GM21515 (cell line): ENCODE measurements around the gene SLC1A3.

Experiments used
- ATAC-seq: cut with Tn5 transposase; IDR thresholded peaks from one replicate; pipeline ENCODE4 v1.9.1; 2021; ENCODE audit not compliant: unreplicated experiment

SLC1A3 gene

DNA sequence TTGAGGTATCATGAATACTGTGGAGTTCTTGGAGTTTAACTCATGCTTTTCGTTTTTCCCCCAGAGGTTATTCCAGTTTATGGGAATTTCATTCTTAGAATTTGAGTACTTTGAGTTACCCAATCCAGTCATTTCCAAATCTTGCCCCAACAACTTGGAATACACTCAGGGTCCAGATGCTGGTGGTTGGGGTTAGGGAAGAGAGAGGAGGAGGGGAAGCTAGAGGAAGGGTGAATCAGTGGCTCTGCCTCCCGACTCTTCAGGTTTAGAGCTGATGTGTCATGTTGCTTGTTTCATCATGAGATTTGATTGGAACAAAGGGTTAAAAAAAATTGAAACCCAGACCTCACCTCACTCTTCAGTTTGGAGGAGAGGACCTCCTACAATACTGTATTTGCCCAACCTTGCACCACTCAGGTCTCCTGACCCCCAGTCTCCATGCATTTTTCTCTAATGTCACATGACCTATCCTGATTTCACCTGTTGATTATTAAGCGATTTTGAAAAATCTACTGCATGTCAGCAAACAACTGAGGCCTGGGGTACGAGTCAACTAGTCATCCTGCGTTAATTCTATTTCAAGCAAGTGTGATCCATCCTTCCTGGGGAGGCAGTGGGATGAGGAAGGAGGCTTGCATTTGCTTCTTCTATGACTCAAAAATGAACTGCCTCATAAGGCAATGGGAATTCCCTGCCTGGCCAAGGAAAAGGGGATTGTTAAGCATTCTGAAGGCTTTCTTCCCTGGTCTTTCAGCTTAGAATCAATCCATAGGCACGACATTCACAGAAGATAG, 6.2 kb upstream of the SLC1A3 start:
- no peak for ATAC-seq

DNA sequence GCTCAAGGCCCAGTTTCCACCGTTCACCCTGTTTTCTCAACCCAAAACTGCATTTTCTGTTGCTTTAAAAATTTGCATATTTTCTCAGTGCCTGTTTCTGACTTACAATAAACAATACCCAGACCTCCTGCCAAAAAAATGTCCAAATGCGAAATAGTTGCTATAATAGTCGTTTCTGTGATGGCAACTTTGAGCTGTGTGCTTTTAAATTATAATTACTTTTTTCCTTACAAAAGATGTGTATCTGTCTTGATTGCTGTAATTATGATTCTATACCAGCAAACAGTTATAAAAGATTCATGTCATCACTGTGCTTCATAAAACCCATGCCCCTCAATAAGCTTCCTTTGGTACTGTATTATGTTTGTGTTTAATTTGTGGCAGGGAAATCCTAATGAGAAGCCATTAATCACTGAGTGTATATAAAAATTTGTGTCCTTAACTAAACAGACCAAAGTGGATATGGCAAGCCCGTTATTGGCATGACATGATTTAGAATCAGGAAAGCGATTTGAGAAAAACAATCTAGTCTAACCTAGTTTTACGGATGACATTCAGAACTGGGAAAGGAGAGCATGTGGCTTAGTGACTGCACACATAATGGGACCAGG, 5.4 kb upstream of the SLC1A3 start:
- ATAC-seq, result no peak

DNA sequence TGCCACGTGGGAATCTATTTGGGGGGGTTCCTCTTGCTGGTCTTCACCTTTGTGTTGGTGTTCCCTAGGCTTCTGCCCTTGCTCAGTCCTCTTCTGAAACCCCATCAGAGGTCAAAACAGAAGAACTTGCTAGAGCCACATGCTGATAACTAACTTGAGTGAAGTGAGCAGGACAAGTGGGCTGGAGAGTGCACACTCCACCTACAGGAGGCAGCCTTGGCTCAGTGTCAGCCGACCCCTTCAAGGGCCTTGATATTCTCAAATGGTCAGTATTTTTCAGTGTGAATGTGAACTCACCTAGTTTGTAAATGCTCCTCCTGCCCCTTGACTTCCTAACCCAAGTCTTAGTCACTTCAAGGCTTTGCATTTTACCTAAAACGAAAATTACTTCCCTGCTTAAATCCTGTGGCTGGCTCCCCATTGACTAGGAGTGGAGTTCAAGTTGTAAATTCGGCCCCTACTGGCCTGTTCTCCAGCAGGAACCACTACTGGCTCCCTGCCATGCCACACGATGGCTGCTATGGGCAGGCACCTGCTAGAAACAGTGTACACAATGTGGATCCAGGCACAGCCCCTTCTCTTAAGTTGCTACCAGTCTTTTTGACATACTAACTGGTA, 3.6 kb upstream of the SLC1A3 start:
- ATAC-seq, result no peak

DNA sequence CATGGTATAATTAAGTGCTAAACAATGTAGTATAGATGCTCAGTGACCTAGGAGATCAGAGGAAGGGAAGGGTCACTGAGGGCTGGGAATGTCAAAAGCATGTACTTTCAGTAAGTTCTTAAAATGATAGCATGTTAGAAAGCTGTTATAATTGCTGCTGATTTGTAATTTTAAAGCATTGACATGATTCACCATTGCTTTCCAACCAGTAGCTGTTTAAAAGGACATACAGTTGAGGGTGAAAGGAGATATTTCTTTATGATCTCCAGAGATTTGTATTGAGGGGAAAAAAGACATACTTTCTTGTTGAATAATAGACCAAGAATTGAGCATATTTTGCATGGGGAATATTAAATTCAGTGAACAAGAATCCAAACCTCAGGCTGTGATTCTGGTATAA, 1.2 kb upstream of the SLC1A3 start:
- ATAC-seq, result no peak

DNA sequence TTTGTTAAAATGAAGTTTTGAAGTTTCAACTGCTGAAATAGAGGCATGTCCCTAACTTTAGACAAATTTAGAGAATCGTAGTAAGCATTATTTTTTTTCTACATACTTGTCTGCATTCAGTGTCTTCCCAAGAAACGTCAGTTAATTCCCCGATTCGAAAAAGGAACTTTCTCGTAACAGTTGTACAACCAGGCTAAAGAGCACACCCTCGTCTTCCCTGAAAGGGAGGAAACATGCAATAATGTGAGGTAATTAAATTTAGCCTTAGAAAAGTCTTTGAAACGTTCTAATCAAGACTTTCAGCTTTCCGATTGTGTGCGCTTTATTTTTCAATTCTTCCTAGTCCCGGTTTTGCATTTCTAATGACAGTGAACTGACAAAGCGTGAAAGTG, 374 bp upstream of the SLC1A3 start:
- ATAC-seq, result no peak

DNA sequence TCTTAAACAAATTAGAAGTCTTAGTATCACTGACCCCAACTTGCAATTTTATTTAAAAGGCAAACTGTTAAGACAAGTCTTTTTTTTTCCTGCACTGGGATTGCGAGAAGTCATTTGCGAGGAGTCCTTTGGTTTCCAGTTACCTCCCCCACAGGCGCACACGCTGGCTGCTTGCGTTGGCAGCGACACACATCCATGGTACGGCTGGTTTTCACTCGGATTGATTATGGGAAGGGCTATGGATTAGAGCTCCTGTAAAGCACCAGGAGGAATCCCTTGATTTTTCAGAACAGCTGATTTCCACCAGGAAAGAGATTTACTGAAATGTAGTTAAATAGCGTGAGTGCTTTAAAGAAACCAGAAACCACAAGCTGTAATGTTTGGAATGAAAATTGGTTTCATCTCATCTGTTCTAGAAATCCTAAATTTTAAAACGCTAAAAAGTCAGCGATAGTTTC, 737 bp downstream of the SLC1A3 start:
- peak; percentile 30 for ATAC-seq

DNA sequence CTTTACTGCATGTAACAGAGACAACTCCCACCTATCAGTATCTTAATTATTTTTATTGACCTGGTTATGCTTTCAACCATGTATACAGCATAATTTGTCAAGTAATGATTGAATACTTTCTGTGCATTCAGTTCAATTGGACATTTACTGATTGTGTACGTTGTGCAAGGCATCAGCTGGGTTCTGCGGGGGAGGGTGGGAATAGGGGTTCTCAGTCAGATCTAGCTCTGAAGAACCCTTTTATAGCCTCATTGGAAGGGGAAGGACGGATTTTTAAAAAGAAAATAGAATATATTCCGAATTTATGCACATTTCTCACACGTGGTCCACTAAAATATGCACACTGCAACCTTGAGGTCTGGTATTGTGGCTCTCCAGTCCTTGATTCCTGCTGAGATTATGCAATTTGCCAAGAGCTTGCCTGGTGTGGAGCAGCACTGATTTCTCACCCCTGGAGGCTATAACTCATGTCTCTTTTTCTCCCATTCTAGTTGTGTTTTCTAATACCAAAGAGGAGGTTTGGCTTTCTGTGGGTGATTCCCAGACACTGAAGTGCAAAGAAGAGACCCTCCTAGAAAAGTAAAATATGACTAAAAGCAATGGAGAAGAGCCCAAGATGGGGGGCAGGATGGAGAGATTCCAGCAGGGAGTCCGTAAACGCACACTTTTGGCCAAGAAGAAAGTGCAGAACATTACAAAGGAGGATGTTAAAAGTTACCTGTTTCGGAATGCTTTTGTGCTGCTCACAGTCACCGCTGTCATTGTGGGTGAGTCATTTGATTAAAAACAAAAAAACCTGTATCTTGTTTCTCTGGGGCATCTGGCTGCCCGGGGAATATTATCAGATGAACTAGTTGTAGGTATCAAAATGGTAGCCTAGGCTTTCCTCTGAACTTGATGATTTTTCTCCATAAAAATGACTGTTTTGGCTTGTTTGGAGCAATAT, 1.7 kb downstream of the SLC1A3 start:
- ATAC-seq, result no peak

DNA sequence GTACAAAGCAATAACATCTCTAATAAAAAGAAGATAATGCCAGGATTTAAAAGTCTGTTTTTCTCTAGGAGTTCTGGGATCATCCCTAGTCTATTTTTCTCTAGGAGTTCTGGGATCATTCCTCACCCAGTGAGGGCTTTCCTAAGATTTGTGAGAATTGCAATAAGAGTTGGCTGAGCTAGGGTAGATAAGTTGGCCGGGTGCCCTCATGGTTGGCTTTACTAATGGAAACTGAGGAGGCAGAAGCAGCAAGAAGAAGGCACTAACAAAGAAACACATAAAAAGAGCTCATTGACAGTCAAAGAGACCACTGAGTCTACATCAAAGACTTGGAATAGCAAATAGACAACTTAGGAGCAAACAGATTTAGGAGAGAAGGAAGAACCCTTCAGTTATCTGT, 4.2 kb downstream of the SLC1A3 start:
- ATAC-seq, result no peak

DNA sequence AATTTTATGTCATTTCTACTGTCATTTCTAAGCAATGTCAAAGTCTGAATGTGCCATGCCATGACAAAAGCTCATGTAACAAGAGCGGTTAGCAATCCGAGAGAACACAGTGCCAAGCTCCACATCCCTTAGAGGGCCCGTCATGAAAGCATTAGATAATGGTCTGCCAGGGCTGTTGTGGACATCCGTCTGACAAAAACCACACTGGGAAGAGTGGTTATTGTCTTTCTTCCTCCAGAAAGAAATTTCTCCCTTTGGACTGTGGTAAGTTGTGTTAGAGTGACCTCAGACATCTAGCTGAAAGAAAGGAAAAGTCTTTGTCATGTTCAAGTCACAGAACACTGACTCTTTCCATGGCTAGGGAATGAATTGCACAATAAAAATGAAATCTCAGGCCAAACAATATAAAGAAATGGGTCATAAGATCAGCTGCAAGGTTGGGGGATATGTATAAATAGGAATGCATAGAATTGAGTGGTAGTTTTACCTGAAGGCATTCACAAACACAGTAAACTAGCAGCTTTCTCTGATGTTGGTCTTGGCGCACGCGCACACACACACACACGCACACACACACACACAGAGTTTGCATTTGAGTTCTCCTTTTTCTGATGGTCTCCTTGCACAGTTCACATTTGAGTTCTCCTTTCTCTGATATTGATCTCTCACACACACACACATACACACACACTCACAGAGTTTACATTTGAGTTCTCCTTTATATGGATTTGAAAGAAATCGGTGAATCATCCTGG, 5.3 kb downstream of the SLC1A3 start:
- ATAC-seq, result no peak

DNA sequence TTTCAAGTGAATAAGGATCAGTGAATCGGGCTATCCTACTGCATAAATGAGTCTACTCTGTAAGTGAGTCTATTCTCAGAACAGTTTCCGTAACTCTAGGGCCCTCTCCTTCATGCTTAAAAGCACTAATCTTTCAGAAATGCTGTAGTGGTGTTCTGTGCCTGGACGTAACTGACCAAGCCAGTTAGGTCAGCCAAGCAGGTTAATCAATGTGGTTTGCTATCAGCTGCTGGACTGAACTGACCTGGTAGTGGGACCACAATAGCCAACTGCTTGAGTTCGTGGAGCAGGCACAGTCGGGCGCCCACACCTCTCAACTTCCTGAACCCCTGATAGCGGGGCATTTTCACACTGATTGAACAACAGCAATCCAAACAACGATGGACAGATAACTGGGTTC, 6.8 kb downstream of the SLC1A3 start:
- ATAC-seq, result no peak

DNA sequence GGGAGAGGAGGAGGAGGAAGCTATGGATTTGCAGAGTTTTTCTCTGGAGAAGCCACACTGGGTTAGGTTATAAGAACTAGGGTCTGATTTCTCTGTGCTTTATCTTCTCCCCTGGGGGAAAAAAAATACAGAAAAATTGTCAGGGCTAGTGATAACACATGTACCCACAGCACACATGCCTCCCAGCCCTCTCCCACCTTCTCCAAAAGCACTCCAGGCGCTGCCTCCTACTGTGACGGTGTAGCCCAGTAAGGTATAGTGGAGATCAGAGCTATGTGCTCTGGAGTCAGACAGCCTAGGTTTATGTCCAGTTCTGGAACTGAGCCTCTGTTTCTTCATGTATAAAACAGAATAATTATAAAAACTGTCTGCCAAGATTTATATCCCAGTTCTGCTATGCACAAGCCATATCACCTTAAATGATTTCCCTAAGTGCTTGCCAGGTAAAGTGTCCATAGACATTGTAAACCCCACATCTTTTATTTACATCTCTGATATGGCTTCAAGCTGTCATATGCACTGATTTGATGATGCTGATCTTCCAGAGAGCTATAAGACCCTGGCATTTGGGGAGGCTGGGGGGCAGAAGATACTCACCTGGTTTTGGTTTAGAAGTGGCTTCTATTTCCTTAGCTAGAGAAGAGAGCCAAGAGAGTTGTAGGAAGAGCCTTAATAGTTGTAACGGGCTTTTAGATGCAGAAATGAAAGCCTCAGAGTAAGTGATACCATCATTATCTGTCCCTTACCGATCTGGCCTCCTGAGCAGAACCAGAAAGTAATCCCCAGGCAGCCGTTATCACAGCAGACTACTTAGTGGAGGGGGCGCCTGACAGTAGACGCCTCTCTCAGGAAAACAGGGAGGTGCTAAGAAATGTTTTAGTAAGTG, 7.6 kb downstream of the SLC1A3 start:
- ATAC-seq, result no peak

DNA sequence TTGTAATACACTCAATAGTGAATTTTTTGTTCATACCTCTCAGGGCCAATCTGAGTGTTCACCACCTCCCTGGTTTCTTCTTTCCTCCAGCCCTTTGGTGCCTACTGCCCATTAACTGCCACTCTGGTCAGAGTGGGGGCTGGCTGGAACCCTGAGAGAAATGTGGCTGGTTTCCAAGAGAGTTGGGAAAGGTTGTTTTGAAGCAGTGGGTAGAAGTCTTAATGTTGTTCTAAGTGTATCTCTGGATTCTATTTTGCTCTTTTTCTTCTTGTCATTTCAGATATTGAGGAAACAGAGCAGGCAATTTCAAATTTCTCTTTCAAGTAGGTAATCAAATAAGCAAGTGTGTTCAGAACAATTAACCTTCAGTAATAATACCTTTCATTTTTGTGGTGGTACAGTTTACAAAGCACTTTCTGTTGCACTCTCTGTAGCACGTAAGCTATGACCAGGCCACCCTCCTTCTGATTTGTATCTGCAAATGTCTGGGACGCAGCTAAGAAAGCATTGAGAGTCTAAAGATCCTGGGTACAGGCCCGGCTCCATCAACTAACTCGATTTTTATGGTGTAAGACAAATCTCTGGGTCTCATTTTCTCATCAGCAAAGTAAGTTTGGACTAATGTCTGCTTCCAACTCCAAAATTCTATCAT, 8.4 kb downstream of the SLC1A3 start:
- no peak for ATAC-seq

DNA sequence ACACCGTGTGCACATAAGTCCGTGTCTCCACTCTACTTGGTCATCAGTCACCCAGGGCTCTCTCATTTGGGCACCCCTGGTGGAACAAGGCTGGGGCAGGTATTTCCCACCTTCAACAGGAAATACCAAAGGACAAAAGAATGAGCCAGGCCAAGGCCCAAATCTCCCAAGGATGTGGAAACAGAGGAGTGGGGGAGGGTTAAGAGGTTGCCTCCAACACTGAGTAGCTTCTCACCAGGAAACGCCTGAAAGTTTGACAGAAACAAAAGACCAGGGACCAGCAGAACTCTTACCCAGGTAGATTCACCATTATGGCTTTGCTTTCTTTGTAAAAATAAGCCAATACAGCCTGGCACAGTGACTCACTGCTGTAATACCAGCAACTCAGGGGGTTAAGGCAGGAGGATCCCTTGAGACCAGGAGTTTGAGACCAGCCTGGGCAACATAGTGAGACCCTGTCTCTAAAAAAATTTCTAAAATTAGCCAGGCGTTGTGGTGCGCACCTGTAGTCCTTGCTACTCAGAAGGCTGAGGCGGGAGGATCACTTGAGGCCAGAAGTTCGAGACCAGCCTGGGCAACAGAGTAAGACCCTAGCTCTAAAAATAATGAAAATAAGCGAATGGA, 12.7 kb downstream of the SLC1A3 start:
- no peak for ATAC-seq

DNA sequence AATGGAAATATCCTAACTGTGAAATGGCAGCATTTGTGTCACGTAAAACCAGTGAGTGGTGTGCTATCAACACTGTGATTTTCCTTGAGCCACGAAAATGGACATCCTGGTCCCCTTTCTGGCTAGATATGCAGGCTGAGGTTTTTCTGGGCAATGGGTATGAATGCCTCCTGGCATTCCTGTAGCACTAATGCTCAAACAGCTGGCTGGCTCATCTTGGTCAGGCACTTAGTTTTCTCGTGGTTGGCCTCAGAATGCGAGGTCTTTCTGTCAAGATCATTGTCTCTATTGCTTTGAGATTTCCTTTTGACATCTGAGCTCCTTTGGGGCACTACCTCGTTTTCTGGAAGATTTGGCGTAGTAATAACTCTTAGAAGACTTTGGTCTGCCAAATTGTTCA, 15.6 kb downstream of the SLC1A3 start:
- no peak for ATAC-seq

DNA sequence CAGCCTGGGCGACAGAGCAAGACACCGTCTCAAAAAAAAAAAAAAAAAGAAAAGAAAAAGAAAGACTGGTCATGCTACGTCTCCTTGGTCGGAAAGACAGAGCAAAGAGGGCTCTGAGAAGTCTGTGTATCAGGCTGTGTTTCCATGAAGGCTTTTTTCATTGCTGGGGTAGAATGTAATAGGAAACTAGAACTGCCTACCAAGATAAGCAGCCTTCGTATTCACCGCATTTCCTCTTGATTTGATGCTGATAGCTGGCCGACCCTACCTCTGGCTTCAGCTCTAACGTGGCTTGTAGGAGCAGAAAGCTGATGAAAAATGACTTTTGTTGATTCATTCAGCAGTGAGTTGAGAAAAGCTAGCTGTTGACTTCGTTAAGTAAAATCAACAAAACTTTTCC, 17.4 kb downstream of the SLC1A3 start:
- no peak for ATAC-seq

DNA sequence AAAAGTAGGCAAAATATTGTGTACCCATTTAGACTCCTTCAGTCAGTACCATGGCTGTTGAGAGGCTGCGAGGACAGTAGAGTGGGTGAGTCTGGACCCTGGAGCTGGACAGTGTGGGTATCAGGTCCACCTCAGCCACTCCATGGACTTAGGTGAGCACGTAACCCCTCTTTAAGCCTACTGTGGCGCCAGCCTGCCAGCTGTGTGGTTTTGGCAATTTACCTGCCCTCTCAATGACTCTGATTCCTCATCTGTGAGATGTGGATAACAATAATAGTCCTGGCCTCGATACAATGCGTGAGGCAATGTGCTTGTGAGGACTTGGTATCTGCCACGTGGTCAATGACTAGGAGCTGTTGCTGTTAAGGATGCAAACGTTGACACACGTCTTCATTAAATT, 17.9 kb downstream of the SLC1A3 start:
- no peak for ATAC-seq

DNA sequence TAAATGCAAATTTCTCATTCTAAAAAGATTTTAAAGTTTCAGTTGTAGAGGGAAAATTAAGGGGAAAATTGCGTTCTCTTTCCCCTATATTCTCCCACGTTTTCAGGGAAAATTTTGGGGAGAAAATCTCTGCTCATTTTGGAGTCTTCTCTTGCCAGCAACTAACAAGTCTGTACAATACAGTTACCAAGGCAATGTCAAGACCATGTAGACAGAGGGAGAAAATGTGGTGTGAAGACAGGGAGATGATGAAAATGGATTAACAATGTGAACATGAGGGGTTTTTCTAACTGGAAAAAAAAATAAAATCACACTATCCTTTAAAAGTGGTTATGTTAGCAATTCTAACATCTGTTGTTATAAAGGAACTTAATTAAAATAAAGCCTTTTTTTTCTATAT, 22.3 kb downstream of the SLC1A3 start:
- no peak for ATAC-seq

DNA sequence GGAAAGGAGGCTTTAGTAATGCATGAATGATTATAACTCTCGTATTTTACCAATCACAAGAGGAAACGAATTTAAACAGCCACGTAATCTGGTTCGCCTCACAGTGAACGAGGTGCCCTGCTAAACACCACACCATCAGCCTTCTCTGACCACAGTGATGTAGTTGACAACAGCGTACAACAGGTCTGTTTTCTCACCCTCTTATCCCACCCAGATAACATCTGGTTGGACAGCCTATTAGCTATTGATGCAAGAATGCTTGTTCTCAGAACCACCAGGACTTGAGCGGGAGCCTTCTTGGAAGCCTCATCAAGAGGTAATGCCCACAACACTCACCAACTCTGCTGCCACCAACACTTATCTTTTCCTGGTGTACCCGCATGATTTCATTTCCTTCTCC, 23.3 kb downstream of the SLC1A3 start:
- ATAC-seq, result no peak
